ELR (cell line): ENCODE results near the gene GNB1L.

ENCODE experiments used
- DNase-seq: peaks from one replicate; pipeline ENCODE4 v3.0.0-alpha.2; 2015; ENCODE audit warnings: low read depth

GNB1L gene

DNA sequence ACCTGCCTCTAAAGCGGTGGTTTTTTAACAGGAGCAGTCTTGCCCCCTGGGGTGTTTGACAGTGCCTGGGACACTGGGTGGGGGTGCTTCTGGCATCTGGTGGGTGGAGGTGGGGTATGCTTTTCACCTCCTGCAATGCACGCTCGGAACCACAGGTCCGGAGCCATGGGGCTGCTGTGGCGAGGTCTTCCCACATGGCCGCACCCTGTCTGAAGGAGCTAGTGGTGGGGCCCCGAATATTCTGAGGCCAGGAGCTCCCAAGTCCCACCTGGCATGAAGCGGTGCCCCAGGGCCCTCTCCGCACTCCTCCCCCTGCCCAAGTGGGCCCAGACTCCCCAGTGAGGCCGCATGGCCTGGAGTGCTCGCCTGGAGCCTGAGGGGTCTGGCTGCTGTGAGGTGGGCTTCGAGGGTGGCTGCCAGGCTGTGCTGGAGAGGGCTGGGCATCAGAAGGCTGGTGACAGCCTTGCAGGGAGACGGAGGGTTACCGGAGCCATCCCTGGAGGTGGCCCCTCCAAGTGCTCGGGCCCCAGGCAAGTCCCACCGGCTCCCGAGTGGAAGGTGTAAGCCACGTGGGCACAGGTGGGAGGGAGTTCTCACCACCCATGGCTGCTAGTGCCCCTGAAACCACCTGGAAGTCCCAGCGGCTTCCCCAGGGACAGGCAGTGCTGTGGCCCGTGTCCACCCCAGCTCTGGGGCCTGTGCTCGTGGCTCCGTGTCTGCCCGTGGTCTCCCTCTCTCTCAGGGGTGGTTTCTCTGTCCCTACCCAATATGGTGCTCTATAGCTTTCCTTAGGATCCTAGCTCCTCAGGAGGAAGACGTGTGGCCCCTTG lies 79.0 kb downstream of the GNB1L start:
- no peak for DNase-seq

DNA sequence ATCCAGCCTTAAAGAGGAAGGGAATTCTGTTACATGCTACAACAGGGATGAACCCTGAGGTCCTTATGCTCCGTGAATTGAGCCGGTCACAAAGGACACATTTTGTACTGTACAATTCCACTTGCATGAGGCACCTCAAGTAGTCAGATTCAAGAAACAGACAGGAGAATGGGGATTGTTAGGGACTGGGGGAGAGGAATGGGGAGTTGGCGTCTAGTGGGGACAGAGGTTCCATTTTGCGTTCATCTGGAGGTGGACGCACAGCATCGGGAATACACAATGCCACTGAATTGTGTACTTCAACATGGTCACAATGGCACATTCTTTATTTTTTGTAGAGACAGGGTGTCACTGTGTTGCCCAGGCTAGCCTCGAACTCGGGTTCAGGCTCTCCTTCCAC lies 80.0 kb downstream of the GNB1L start:
- DNase-seq: no peak

DNA sequence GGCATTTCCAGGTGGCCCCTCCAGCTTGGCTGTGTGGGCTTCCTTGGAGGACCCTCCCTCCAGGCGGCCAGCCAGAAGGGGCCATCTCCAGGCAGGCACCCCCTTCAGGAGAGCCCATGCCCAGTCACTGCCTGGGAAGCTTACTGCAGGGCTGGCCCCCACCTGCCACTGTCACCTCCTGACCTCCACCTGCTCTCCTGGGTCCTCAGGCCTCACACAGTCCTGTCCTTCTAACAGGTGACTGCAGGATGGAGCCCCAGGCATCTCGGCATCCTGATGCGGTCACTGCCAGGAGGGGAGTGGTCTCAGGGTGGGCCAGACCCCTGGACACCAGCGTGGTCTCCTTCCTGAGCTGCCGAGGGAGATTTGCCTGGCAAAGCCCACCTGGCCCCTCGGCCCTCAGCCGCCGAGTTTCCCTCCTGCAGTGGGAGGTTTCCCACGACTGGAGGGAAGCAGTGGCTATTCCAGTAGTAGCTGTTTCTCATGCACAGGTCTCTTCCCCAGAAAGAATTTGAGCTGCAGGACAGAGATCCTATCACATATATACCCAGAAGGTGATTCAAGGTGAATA lies 81.1 kb downstream of the GNB1L start:
- DNase-seq: no peak

DNA sequence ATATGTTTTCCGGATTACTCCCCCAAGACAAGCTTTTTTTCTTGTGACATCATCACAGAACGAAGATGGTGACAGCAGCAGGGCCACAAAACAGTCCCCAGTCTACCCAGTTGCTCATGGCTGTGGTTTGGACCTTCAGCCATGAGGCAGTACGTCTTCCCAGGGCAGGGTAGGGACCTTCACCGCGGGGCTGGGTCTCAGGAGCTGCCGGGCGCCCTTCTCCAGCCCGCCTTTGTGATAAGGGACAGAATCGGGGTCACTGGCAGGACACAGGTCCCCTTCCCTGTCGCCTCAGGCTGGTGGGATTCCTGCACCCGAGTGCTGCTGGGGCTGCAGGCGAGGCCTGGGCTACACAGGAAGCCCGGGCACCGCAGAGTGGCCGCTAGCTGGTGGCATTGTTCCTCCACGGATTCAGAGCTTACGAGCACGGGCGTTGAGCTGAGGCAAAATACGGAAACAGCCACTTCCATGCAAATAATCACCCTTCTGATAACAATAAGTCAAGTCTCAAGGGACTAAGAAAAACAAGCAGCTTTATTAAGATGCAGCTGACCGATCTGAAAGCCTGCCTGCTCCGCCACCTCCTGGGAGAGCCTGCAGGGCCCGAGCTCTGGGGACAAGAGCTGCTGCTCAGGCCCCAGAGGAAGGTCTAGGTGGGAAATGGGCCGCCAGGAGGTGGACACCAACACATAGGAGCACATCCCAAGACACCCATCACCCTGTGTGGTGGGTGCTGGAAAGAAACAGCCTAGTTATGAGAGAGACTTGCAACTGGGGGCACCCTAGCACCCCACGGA lies 81.8 kb downstream of the GNB1L start:
- no peak for DNase-seq

DNA sequence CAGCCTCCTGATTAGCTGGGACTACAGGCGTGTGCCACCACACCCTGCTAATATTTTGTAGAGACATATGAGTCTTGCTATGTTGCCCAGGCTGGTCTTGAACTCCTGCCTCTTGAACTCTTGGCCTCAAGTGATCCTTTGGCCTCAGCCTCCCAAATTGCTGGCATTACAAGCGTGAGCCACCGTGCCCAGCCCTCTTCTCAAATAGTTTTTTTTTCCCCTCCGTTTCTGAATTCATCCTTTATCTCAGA lies 82.3 kb downstream of the GNB1L start:
- no peak for DNase-seq

DNA sequence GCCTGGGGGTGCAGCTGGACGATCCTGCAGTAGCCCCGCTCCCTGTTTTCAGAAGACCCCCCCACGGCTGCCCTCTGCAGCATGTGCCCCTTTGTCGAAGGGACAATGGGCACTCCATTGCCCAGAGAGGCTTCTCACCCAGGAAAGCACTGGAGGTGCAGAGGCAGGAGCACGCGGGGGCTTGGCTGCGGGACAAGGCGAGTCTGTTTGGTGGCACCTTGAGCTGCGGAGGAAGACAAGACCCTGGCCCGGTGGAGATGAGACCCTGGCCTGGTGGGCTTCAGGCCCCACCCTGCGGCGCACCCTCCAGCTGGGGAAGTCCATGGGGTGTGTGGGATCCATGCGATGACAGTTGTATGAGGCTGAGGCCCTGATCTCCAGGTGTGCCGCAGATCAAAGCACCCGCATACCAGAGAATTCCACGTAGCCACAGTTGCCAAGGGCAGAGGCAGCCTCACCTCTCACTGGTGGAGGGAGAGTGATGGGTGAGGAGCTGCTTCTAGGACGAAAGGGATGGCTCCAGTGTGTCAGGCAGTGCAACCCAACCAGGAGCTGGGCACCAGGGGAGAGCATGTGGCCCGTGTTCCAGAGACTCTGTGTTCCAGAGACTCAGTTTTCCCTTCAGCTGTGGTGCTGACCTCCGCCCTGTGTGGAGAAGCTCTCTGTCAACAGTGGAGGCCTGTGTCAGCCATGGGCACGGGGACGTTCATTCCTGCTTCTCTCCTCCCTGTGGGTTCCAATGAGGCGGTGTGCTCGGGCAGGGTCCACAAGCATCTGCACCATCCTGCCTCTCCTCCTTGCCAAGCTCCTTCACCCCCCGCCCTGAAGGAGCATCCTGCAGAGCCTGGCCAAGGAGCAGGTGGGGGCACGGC lies 84.1 kb downstream of the GNB1L start:
- no peak for DNase-seq

DNA sequence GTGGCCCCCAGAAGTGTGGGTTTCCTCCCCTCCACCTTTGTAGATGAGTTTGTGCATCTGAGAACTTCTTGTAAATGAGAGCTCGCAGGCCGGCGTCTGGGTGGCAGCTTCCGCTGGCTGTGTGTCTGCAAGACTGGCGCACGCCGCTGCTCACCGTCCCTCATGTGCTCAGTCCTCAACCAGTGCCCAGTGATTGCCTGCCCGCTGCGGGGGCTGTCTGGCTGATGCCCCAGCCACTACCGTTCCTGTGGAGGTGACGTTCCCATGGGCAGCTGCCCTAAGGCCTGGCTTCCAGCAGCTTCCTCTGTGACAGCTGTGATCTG lies 85.3 kb downstream of the GNB1L start:
- no peak for DNase-seq

DNA sequence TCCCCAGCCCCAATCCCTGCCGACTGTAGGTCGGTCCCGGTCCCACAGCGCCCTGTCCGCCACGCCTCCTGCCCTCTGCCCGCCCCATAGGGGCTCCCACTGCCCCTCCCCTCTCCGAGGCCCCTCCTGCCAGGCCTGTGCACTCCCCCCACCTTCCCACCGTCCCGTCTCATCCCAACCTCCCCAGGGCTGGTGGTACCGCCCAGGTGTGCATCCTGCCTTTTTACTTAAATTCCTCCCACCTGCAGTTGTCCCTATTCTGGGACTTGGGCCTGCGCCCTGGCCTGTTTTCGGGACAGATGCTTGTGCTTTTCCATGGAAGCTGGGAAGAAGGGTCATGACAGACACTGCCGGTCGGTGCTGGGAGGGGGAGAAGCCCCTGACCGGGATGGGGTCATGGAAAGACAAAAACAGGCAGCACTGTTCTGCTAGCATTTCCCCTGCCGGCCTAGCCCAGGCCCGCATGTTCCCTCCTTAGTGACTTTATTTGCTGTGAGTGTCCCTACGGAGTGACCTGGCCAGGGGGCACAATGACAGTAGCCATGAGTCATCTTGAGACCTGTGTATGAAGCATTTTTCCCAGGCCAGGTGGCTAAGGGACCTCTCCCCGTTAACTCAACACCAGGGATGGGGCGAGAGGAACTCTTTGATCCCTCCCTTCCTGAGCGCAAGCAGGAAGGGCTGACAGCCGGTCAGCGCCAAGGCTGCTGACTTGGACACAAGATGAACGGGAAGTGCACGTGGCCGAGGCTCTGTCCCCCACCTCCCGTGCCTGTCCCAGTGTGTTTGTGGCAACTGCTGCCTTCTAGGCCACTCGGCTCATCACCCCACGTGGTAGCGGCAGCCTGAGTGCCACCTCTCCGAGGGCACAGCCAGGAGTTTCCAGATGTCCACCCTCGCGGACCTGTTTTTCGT lies 87.0 kb downstream of the GNB1L start:
- no peak for DNase-seq

DNA sequence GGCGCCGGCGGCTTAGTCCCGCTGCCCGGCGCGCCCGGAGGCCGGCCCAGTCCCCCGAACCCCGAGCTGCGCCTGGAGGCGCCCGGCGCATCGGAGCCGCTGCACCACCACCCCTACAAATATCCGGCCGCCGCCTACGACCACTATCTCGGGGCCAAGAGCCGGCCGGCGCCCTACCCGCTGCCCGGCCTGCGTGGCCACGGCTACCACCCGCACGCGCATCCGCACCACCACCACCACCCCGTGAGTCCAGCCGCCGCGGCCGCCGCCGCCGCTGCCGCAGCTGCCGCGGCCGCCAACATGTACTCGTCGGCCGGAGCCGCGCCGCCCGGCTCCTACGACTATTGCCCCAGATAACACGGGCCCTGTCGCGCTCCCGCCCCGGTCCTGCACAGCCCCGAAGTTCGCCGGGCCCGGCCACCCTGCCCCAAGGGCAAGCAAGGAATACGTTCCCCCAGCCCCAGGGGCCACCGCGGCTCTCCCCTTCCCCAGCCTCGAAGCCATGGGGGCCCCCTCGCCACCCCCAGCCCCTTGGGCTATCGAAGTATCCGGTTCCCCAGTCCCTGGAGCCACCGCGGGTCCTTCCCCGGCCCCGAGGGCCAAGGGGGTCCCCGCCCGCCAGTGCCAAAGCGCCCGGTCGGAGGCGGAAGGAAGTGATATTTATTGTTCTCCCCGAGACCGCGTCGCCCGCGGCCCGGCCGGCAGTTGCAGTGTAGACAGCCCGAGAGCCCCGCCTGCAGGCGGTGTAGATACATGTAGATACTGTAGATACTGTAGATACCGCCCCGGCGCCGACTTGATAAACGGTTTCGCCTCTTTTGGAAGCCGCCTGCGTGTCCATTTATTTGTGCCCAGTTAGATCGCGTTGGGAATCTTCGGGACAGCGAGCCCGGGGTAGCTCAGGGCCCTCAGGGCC lies 87.9 kb downstream of the GNB1L start:
- no peak for DNase-seq

DNA sequence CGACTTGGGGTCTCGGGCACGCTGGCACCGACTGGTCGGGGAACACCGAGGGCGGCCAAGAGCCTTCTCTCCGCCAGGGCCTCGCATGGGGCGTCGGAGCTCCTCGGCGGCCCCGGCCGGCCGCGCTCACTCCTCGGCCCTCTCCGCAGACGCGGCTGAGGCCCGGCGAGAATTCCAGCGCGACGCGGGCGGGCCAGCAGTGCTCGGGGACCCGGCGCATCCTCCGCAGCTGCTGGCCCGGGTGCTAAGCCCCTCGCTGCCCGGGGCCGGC lies 88.5 kb downstream of the GNB1L start:
- DNase-seq: no peak

DNA sequence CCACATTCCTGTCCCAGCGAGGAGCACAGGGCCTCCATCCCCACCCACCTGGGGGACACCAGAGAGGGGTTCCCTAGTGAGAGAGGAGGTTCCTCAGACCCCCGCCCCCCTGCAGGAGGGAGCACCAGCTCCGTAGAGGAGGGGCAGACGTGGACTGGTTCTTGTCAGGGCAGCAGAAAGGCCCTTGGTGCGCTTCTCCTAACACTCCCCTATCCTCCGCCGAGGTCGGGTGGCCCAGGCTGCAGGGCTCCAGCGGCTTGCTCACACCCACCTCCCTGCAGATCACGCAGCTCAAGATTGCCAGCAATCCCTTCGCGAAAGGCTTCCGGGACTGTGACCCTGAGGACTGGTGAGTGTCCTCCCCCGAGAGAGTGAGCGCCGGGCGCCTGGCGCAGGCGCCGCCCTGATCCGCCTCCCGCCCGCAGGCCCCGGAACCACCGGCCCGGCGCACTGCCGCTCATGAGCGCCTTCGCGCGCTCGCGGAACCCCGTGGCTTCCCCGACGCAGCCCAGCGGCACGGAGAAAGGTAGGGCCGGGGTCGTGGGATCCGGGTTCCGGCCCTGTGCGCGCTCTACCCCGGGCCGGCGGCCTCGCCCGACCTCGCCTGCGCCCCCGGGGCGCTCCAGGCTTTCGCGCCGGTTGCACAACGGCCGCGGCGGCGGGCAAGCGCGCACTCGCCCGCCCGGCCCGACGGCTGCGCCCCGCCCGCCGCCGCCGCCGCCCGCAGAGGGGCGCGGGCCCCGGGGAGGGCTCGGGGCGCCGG lies 89.0 kb downstream of the GNB1L start:
- DNase-seq: no peak

DNA sequence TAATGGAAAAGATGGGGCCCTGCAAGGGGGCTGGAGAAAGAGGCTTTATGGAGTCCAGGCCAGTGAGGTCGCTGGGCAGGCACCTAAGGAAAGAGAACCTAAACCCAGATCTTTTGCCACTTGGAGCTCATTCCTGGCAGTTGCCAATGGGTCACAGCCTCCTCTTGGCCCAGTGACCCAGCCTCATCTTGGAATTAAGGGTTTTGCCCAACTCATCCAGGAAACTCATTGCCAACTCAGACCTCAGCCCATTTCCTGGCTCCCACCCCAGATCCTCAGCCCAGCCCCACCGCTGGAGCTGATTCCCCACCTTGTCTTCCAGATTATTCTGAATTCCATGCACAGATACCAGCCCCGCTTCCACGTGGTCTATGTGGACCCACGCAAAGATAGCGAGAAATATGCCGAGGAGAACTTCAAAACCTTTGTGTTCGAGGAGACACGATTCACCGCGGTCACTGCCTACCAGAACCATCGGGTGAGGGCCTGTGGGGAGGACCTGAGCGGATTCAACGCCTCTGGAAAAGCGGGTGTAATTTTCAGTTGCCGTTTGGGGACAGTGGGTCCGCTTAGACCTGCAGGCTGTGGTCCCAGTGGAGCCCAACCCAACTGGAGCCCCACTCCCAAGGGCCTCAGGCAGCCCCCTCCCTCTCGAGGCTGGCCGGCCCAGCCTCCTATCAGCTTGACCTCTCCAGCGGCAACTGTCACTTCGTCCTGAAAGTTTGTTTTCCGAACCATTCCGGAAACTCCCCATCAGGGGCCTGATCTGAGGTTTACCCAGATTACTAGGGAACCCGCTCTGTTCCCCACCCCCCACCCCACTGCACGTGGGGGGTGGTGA lies 89.8 kb downstream of the GNB1L start:
- no peak for DNase-seq

DNA sequence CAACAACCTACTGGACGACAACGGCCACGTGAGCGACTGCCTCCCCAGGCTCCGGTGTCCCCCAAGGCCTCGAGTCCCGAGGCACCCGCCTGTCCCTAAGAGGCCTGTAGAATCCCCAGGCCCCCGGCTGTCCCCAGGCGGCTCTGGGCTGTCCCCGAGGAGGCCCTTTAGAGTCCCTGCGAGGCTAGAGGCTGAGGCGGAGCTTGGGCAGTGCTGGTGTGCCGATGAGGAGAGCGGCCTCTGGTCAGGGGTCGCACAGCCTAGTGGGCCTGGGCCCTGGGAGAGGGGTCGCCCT lies 90.4 kb downstream of the GNB1L start:
- no peak for DNase-seq

DNA sequence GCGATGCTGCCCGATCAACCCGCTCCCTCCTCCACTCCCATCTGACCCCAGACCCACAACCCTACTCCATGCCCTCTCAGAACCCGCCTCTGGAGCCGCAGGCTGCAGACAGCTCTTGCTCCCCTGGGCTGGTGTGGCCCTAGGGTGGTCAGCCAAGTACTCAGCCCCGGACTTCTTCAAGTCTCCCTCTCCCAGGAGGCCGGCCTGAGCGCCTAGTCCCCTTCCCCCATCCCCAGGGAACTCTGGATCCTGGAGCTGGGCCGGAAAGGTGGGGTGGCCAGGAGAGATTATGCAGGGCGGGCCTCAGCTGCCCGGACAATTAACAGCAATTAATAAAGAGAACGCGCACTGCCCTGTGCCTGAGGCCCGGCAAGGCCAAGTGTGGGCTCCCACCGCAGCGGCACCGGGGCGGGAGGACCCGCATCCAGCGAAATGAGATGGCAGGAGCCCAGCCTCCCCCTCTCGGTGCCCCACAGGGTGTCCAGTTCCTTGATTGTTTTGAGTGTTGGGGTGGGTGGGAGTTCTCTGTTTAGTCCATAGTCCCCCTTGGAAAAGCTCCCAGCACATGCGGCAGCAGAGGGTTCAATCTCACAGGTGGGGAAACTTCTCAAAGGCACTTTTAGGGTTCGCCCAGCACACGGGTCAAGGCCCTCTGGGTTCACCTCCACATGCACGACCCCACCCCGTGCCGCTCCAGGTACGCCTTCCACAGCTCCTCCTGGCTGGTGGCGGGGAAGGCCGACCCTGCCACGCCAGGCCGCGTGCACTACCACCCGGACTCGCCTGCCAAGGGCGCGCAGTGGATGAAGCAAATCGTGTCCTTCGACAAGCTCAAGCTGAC lies 91.0 kb downstream of the GNB1L start:
- DNase-seq: no peak

DNA sequence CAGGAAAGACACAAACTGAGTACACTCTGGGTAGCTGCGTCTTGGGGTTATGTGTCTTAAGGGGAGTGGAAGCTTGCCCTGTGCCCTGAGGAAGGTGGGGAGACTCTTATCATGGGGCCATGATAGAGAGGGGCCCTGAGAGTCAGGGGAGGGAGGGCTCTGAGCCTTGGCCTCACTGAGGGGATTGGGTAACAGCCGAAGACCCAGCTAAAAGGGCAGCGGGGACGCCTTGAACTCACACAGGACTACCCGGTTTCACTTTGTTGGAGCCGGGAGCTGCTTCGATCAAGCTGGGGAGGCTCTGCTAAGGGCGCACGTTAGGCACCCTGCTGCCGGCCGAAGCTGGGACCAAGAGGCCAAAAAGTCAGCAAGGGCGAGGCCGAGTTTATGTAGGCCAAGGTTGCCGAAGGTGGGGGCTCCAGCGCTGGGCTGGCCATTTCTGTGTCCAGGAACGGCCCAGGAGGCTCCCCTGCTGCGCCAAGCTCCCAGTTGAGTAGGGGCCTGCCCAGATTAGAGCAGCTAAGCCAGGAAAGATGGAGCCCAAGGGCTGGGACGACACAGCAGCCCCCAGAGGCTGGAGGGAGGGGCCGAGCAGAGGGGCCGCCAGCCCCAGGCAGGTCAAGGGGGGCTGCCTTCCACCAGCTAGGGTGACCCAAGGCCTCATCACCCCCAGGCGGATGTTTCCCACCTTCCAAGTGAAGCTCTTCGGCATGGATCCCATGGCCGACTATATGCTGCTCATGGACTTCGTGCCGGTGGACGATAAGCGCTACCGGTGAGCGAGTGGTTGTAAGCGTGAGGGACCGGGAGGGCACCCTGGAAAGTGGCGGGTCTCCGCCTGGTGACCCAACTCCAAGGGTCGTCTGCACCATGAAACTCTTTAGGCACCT lies 91.9 kb downstream of the GNB1L start:
- DNase-seq: no peak

DNA sequence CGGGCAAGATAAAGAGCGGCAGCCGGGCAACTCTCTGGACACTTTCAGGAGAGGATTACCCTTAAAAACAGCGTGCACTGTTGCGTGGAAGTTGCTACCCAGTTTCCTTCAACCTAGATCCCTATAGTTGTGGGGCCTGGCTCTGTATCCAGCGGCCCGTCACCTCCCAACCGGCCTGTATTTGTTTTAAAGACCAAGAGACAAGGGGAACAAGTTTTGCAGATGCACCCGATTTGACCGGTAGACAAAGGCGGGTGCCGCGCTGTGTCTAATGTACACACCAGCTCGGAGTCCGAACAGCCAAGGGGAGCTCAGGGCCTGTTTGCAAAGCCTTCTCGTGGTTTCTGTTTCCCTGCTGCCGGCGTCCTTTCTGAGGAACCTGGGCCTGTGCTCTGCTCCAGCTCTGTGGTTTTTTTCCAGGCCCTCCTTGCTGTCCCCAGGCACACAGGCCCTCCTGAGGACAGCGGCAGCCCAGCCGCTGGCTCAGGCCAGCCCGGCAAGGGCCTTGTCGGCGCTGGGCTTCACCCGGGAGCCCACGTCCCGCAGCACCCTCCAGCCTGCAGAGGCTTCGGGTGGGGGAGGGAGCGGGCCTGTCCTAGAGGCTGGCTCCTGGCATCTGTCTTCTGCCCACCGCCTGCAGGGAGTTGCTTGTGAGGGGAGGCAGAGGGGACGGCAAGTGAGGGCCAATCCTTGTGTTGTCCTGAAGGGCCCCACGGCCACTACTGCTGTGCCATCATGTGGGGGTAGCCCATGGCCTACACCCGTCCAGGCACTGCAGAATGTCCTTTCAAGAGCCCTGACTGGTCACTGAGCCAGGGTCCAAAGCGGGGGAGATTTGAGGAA lies 92.7 kb downstream of the GNB1L start:
- DNase-seq: no peak
